SK-N-SH (cell line): ENCODE results near the gene PPP6C. TPM values are rescaled to one million over a fixed set of nuclear protein-coding genes. Genes with fewer than 3 reads are reported as not detected.

Experiments used
- CTCF ChIA-PET: fragments of 300-600, 350-600 bp; formaldehyde crosslinking; extraction: SDS; loops from one replicate; lab custom pipeline; 2021; lab: Yijun Ruan, JAX
- POLR2A ChIA-PET: fragments of 350-600 bp; sonication (Branson Sonifier 250); formaldehyde crosslinking; extraction: SDS; loops from one replicate; lab custom pipeline; 2020; ENCODE audit warnings: antibody characterized with exemption, inconsistent platforms; lab: Yijun Ruan, JAX
- DNase-seq: peaks from one replicate; pipeline ENCODE4 v3.0.0; 2012
- H2AFZ ChIP-seq: fragments of 200-600 bp; sonication (generic); 2 replicates; pipeline ENCODE4 v1.8.1; 2016; ENCODE audit warnings: antibody characterized with exemption, mild to moderate bottlenecking, low read depth
- H3F3A ChIP-seq: fragments of 200-600 bp; sonication (generic); replicated peaks from 2 replicates; pipeline ENCODE3; 2016; ENCODE audit warnings: antibody characterized with exemption, mild to moderate bottlenecking; ENCODE audit not compliant: insufficient read depth
- H3K27ac ChIP-seq, 2 experiments: fragments of 200-500 bp in 1 of 2; fragments of 200-600 bp in 1 of 2; sonication (Bioruptor generic) in 1 of 2; sonication (generic), shearing (Covaris generic) in 1 of 2; 2 replicates each; pipeline versions ENCODE4 v1.5.1 to v1.6.1; 2014 to 2016; ENCODE audit warnings: low read depth in 2 of 2, inconsistent platforms in 1 of 2, low read length in 1 of 2, mild to moderate bottlenecking in 1 of 2, mixed read lengths in 1 of 2
- H3K27me3 ChIP-seq: fragments of 200-600 bp; sonication (generic), shearing (Covaris generic); 2 replicates; pipeline ENCODE4 v1.6.1; 2016; ENCODE audit warnings: mixed run types; ENCODE audit not compliant: insufficient read depth
- H3K36me3 ChIP-seq, 2 experiments: fragments of 200-500 bp in 1 of 2; fragments of 200-600 bp in 1 of 2; sonication (Bioruptor generic) in 1 of 2; sonication (generic) in 1 of 2; replicated peaks in 1 of 2; 2 replicates each; pipeline versions ENCODE3 to v1.5.1; 2014 to 2016; ENCODE audit warnings: low read length in 1 of 2, mild to moderate bottlenecking in 1 of 2; ENCODE audit not compliant: insufficient read depth in 2 of 2, control insufficient read depth in 1 of 2
- H3K4me1 ChIP-seq, 2 experiments: fragments of 200-500 bp in 1 of 2; fragments of 200-600 bp in 1 of 2; sonication (Bioruptor generic) in 1 of 2; sonication (generic), shearing (Covaris generic) in 1 of 2; 2 replicates each; pipeline versions ENCODE4 v1.5.1 to v1.6.1; 2014 to 2016; ENCODE audit warnings: low read depth in 1 of 2, low read length in 1 of 2, mixed run types in 1 of 2; ENCODE audit not compliant: insufficient read depth in 2 of 2, control insufficient read depth in 1 of 2
- H3K4me2 ChIP-seq: fragments of 200-600 bp; sonication (generic), shearing (Covaris generic); 2 replicates; pipeline ENCODE4 v1.6.1; 2017; ENCODE audit warnings: mixed run types
- H3K4me3 ChIP-seq, 2 experiments: fragments of 200-500 bp in 1 of 2; fragments of 200-600 bp in 1 of 2; sonication (Bioruptor generic) in 1 of 2; sonication (generic), shearing (Covaris generic) in 1 of 2; 2 replicates each; pipeline versions ENCODE4 v1.5.1 to v1.8.1; 2014 to 2016; ENCODE audit warnings: low read depth in 2 of 2, inconsistent platforms in 1 of 2, low read length in 1 of 2, mild to moderate bottlenecking in 1 of 2, mixed read lengths in 1 of 2, moderate library complexity in 1 of 2
- H3K79me2 ChIP-seq: fragments of 200-600 bp; sonication (generic); 2 replicates; pipeline ENCODE4 v1.8.1; 2017; ENCODE audit warnings: mild to moderate bottlenecking; ENCODE audit not compliant: insufficient read depth
- H3K9ac ChIP-seq: fragments of 200-600 bp; sonication (generic); 2 replicates; pipeline ENCODE4 v1.6.1; 2017; ENCODE audit warnings: mixed run types
- H3K9me2 ChIP-seq: fragments of 200-600 bp; sonication (generic); 2 replicates; pipeline ENCODE4 v1.6.1; 2017; ENCODE audit warnings: mixed run types
- H3K9me3 ChIP-seq: fragments of 200-600 bp; sonication (generic); 2 replicates; pipeline ENCODE4 v1.6.1; 2017; ENCODE audit warnings: mixed run types, mild to moderate bottlenecking, moderate library complexity
- H4K20me1 ChIP-seq: fragments of 200-600 bp; sonication (generic); 2 replicates; pipeline ENCODE4 v1.6.1; 2017; ENCODE audit warnings: mild to moderate bottlenecking, mixed run types; ENCODE audit not compliant: insufficient read depth
- FOSL2 ChIP-seq: IDR thresholded peaks from 2 replicates; pipeline ENCODE4 v1.4.0; 2012; ENCODE audit warnings: low read depth, mild to moderate bottlenecking, moderate library complexity, borderline replicate concordance
- FOXJ3 ChIP-seq: sonication (generic); formaldehyde crosslinking; IDR thresholded peaks from 2 replicates; pipeline ENCODE4 v1.5.1; 2020; ENCODE audit warnings: mild to moderate bottlenecking, missing genetic modification reagents
- GATA2 ChIP-seq: sonication (generic); formaldehyde crosslinking; IDR thresholded peaks from 2 replicates; pipeline ENCODE4 v1.5.0; 2020; ENCODE audit warnings: mild to moderate bottlenecking, missing genetic modification reagents
- IRF3 ChIP-seq: fragments of 150-350 bp; IDR thresholded peaks from 2 replicates; pipeline ENCODE4 v1.6.1; 2016; ENCODE audit warnings: mild to moderate bottlenecking, low read depth, low read length
- MAX ChIP-seq: IDR thresholded peaks from 2 replicates; pipeline ENCODE4 v1.4.0; 2012; ENCODE audit warnings: low read depth
- MEF2A ChIP-seq: IDR thresholded peaks from 2 replicates; pipeline ENCODE4 v1.4.0; 2012; ENCODE audit warnings: low read depth, borderline replicate concordance
- MXI1 ChIP-seq: IDR thresholded peaks from 2 replicates; pipeline ENCODE4 v1.6.1; 2012; ENCODE audit warnings: mild to moderate bottlenecking, low read depth, low read length, improper control_type of control experiment
- NFIC ChIP-seq: IDR thresholded peaks from 2 replicates; pipeline ENCODE4 v1.4.0; 2012; ENCODE audit warnings: borderline replicate concordance
- POLR2AphosphoS5 ChIP-seq: IDR thresholded peaks from 2 replicates; pipeline ENCODE4 v1.6.1; 2012; ENCODE audit warnings: low read depth, low read length
- RAD21 ChIP-seq: IDR thresholded peaks from 2 replicates; pipeline ENCODE4 v1.6.1; 2012; ENCODE audit warnings: mild to moderate bottlenecking, low read length
- RXRA ChIP-seq: IDR thresholded peaks from 2 replicates; pipeline ENCODE4 v1.4.0; 2012; ENCODE audit warnings: low read depth, mild to moderate bottlenecking, borderline replicate concordance
- SMC3 ChIP-seq: IDR thresholded peaks from 2 replicates; pipeline ENCODE4 v1.6.1; 2012; ENCODE audit warnings: low read depth, low read length, improper control_type of control experiment
- TAF1 ChIP-seq: IDR thresholded peaks from 2 replicates; pipeline ENCODE4 v1.6.1; 2012; ENCODE audit warnings: low read depth, mild to moderate bottlenecking, low read length, moderate library complexity, borderline replicate concordance
- TCF12 ChIP-seq: IDR thresholded peaks from 2 replicates; pipeline ENCODE4 v1.4.0; 2012
- USF2 ChIP-seq: fragments of 150-350 bp; IDR thresholded peaks from 2 replicates; pipeline ENCODE4 v1.6.1; 2017; ENCODE audit warnings: antibody characterized with exemption, low read length, low read depth, borderline replicate concordance
- YY1 ChIP-seq: IDR thresholded peaks from 2 replicates; pipeline ENCODE4 v1.4.0; 2012; ENCODE audit warnings: low read depth, mild to moderate bottlenecking
- WGBS: methylation state at CpG from one replicate; pipeline ENCODE4 v1.1.6; 2017; ENCODE audit warnings: low lambda C conversion rate; 5-methylcytosine and 5-hydroxymethylcytosine counted together
- polyA plus RNA-seq, 3 experiments: library from polyadenylated mRNA; depleted of rRNA; stranded (reverse); fragments of >200 nt; gene quantifications; 2 replicates each; pipeline ENCODE4 v1.2.3, GENCODE V29; 2012

Gene PPP6C
- polyA plus RNA-seq, 1 of the 3 experiments (the other 2 are of a cell fraction) = 14.8 TPM

DNA sequence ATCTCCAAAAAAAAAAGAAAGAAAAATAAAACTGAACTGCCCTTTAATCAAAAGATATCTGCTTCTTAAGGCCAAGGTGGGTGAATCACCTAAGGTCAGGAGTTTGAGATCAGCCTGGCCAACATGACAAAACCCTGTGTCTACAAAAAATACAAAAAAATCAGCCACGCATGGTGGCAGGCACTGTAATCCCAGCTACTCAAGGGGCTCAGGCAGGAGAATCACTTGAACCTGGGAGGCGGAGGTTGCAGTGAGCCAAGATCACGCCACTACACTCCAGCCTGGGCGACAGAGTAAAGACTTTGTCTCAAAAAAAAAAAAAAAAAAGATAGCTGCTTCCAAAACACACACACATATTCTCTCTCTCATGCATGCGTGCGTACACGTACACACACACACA lies 64.1 kb downstream of the PPP6C start:
- WGBS = 85% methylated on average over 7 of the region's 7 CpGs
- no peak for DNase-seq
- Histone ChIP-seq H3K4me3 (no peak overlapping the region), H3K4me1 (peaks cover 6 to 18% of the 10 kb centered on the region in 2 experiments; a peak in 3 of 4 replicates), H3K27me3 (no peaks in the 10 kb centered on the region), H3K27ac (peak overlapping the region; percentile 48 to 76), H3K9me3 (no peaks in the 10 kb centered on the region), H4K20me1 (no peaks in the 10 kb centered on the region), H3K79me2 (peaks cover 4% of the 10 kb centered on the region), H3F3A (peaks cover 14% of the 10 kb centered on the region), H3K9ac (no peak overlapping the region), H3K36me3 (no peaks in the 10 kb centered on the region), H2AFZ (peak overlapping the region; percentile 36; the same call in 1 of the 2 replicates), H3K9me2 (no peaks in the 10 kb centered on the region), H3K4me2 (peak overlapping the region; percentile 40)
- ChIA-PET CTCF (interaction anchor here (3.7 kb wide), 1 partner anchor 17 kb away, joined by 17 read pairs; the partner anchor contains the start of gene SCAI), POLR2A (interaction anchor here (0.9 kb wide), 1 partner anchor 18 kb away, joined by 4 read pairs; the partner anchor contains the start of gene SCAI)
- no peak for TF ChIP-seq TCF12
- no peak for TF ChIP-seq NFIC
- no peak for TF ChIP-seq IRF3
- TF ChIP-seq RXRA = no peak
- TF ChIP-seq POLR2AphosphoS5 = no peak
- no peak for TF ChIP-seq MXI1
- TF ChIP-seq MAX = no peak
- TF ChIP-seq FOSL2 = no peak
- no peak for TF ChIP-seq TAF1
- no peak for TF ChIP-seq FOXJ3 (CRISPR knock-in tag)
- no peak for TF ChIP-seq YY1
- TF ChIP-seq MEF2A = no peak
- no peak for TF ChIP-seq GATA2 (CRISPR knock-in tag)

DNA sequence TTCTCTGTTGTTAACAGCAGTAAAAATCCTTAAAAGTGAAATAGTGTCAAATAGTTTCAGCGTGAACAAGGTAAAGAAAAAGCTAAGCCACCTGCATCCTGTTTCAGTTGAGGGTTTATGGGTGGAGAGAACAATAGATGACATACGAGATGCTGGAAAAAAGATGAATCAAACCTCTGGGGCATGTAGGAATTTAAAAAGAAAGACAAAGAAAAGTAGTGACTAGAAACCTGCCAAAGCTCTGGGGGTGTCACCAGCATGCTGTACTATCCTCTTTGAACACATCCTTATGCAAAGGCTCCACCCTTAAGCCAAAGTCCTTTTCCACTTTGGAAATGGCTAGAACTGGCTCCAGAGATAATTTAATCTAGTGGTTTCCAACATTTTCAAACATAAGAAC lies 68.5 kb downstream of the PPP6C start:
- peaks cover 4% of the 10 kb centered on the region; the same call in 1 of the 2 replicates for H3K79me2 ChIP-seq
- H3K9ac ChIP-seq = no peak overlapping the region
- no peaks in the 10 kb centered on the region for H4K20me1 ChIP-seq
- H3K4me3 ChIP-seq = no peak overlapping the region
- H2AFZ ChIP-seq = no peak overlapping the region
- CTCF ChIA-PET = no interaction called here
- no peaks in the 10 kb centered on the region for H3K9me3 ChIP-seq
- H3K36me3 ChIP-seq = no peaks in the 10 kb centered on the region
- peaks cover 18% of the 10 kb centered on the region for H3F3A ChIP-seq
- TF ChIP-seq RXRA = no peak
- TF ChIP-seq RAD21 = no peak
- no peak for TF ChIP-seq SMC3
- peak; percentile 28; the same call in 1 of the 2 replicates for TF ChIP-seq TCF12
- no peak for TF ChIP-seq USF2
- WGBS = 71% methylated on average over 2 of the region's 2 CpGs
- peaks cover 8 to 23% of the 10 kb centered on the region in 2 experiments; a peak in 2 of 4 replicates for H3K4me1 ChIP-seq
- POLR2A ChIA-PET = no interaction called here
- H3K27ac ChIP-seq = no peak overlapping the region
- DNase-seq = no peak
- no peaks in the 10 kb centered on the region for H3K9me2 ChIP-seq
- H3K4me2 ChIP-seq = no peak overlapping the region
- H3K27me3 ChIP-seq = no peaks in the 10 kb centered on the region
